Liver (tissue), 9 donors: ENCODE results near the gene PDX1. TPM values are rescaled to one million over a fixed set of nuclear protein-coding genes. Genes with fewer than 3 reads are reported as not detected.

ENCODE experiments used
- DNase-seq: peaks from one replicate; pipeline ENCODE4 v3.0.0-alpha.2; 2017; ENCODE audit warnings: low spot score
- H3K27ac ChIP-seq, 2 donors: one replicate each; pipeline ENCODE4 v1.7.0; 2013; ENCODE audit warnings: inconsistent platforms in 2 of 2, low read length in 2 of 2, control low read depth in 1 of 2, low read depth in 1 of 2, mild to moderate bottlenecking in 1 of 2
- H3K27me3 ChIP-seq, 4 donors: one replicate each; pipeline versions ENCODE4 v1.6.1 to v1.7.0; 2013; ENCODE audit warnings: low read length in 3 of 4, inconsistent platforms in 1 of 4, mild to moderate bottlenecking in 1 of 4, moderate library complexity in 1 of 4; ENCODE audit not compliant: control insufficient read depth in 4 of 4, insufficient read depth in 4 of 4
- H3K36me3 ChIP-seq, 4 donors: one replicate each; pipeline versions ENCODE4 v1.6.1 to v1.7.0; 2013; ENCODE audit warnings: low read length in 3 of 4, mild to moderate bottlenecking in 3 of 4, low read depth in 1 of 4, moderate library complexity in 1 of 4; ENCODE audit not compliant: control insufficient read depth in 4 of 4, insufficient read depth in 3 of 4
- H3K4me1 ChIP-seq, 4 donors: one replicate each; pipeline versions ENCODE4 v1.6.1 to v1.7.0; 2013; ENCODE audit warnings: low read length in 3 of 4, mild to moderate bottlenecking in 3 of 4, moderate library complexity in 1 of 4; ENCODE audit not compliant: control insufficient read depth in 4 of 4, insufficient read depth in 4 of 4
- H3K4me3 ChIP-seq, 3 donors: one replicate each; pipeline versions ENCODE4 v1.6.1 to v1.7.0; 2013; ENCODE audit warnings: low read length in 3 of 3, control low read depth in 1 of 3, low read depth in 1 of 3, mild to moderate bottlenecking in 1 of 3
- H3K9ac ChIP-seq, 2 donors: one replicate each; pipeline ENCODE4 v1.7.0; 2013; ENCODE audit warnings: low read length in 2 of 2, mild to moderate bottlenecking in 2 of 2, moderate library complexity in 2 of 2, control low read depth in 1 of 2, low read depth in 1 of 2
- H3K9me3 ChIP-seq, 4 donors: one replicate each; pipeline versions ENCODE4 v1.6.1 to v1.7.0; 2013; ENCODE audit warnings: low read length in 3 of 4; ENCODE audit not compliant: control insufficient read depth in 4 of 4
- CTCF ChIP-seq: fragments of 150-350 bp; IDR thresholded peaks from 2 replicates; pipeline ENCODE4 v1.5.1; 2017; ENCODE audit warnings: improper control_type of control experiment, low read depth, low read length; ENCODE audit not compliant: missing input control
- FOXA1 ChIP-seq: IDR thresholded peaks from 2 replicates; pipeline ENCODE4 v1.6.1; 2016; ENCODE audit warnings: antibody characterized with exemption
- HNF4A ChIP-seq, 2 donors: conservative IDR thresholded peaks; 2 replicates each; pipeline ENCODE4 v1.6.1; 2016; ENCODE audit warnings: antibody characterized with exemption in 2 of 2, mild to moderate bottlenecking in 2 of 2
- REST ChIP-seq: IDR thresholded peaks from 2 replicates; pipeline ENCODE4 v1.6.1; 2016; ENCODE audit warnings: antibody characterized with exemption, mild to moderate bottlenecking
- WGBS: extraction: QIAGEN DNeasy Blood & Tissue Kit; methylation state at CpG from one replicate; pipeline ENCODE4 v1.1.7; 2013; 5-methylcytosine and 5-hydroxymethylcytosine counted together
- polyA plus RNA-seq, 2 donors: library from polyadenylated mRNA; stranded (reverse) in 1 of 2; unstranded in 1 of 2; fragments of 200-250 nt in 1 of 2; fragments of >200 nt in 1 of 2; fragmentation: Nextera tagmentation in 1 of 2; extraction: Ambion mirVana in 1 of 2; gene quantifications; one replicate each; pipeline versions ENCODE4 v1.2.1 to v1.2.3, GENCODE V29; 2013 to 2015
- total RNA-seq, 2 donors: library from RNA; depleted of rRNA; stranded (reverse); fragments of >200 nt; gene quantifications; one replicate each; pipeline ENCODE4 v1.2.3, GENCODE V29; 2014
- TF ChIP-seq, protein P1 (sequence below): IDR thresholded peaks from 2 replicates; pipeline ENCODE4 v1.6.1; 2016; ENCODE audit warnings: antibody characterized with exemption
- donor health status: healthy.
- donor health status: healthy.
- donor health status: healthy.
- donor health status: healthy.
- donor health status: healthy.

The PDX1 gene
- total and polyA plus RNA-seq, 4 donors: 0.08 to 0.16 (median 0.10) TPM; not detected in 1

GRCh38 chr13:27909378-27909777 lies 10.4 kb upstream of the PDX1 start (continued):
- TF ChIP-seq CTCF (no peak), HNF4A (conservative IDR thresholded peaks at IDR 0.05) (no peak)

GRCh38 chr13:27911521-27911920 lies 8.3 kb upstream of the PDX1 start:
- no peaks in the 10 kb centered on the region for H3K4me1 ChIP-seq
- WGBS: 34% methylated on average over 2 of the region's 2 CpGs

More at GRCh38 chr13:27911521-27911920, 8.3 kb upstream of the PDX1 start:
- no peaks in the 10 kb centered on the region for H3K36me3 ChIP-seq
- no peak overlapping the region for H3K9ac ChIP-seq
- H3K9me3 ChIP-seq: no peaks in the 10 kb centered on the region
- TF ChIP-seq CTCF (no peak), FOXA1 (no peak), REST (no peak)
- TF ChIP-seq, protein P1, sequence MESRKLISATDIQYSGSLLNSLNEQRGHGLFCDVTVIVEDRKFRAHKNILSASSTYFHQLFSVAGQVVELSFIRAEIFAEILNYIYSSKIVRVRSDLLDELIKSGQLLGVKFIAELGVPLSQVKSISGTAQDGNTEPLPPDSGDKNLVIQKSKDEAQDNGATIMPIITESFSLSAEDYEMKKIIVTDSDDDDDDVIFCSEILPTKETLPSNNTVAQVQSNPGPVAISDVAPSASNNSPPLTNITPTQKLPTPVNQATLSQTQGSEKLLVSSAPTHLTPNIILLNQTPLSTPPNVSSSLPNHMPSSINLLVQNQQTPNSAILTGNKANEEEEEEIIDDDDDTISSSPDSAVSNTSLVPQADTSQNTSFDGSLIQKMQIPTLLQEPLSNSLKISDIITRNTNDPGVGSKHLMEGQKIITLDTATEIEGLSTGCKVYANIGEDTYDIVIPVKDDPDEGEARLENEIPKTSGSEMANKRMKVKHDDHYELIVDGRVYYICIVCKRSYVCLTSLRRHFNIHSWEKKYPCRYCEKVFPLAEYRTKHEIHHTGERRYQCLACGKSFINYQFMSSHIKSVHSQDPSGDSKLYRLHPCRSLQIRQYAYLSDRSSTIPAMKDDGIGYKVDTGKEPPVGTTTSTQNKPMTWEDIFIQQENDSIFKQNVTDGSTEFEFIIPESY: no peak
- H3K27me3 ChIP-seq: peaks cover 0 to 18% (median 3%) of the 10 kb centered on the region in 4 donors
- H3K27ac ChIP-seq: no peak overlapping the region
- no peak overlapping the region for H3K4me3 ChIP-seq
- DNase-seq: no peak
